CD4-positive, alpha-beta T cell treated with Interleukin-17A for 4 hours (primary cell): ENCODE results near the gene TRIM4.
"Not testable (repeated sequence)": the region's sequence is repeated elsewhere in the genome, so short reads cannot be mapped to it uniquely, and the experiment has no call there.

Experiments used
- DNase-seq: peaks from one replicate; pipeline ENCODE4 v3.0.0-alpha.2; 2020; ENCODE audit warnings: mixed read lengths

The TRIM4 gene

GRCh38 chr7:99918959-99919813 lies at the start of gene TRIM4:
Gene TRIM4 (minus strand): TSS chr7:99919530. CDS start chr7:99919401, 129 bp downstream.
- DNase-seq, result peak; percentile 92

GRCh38 chr7:99958564-99959227 lies 39.4 kb upstream of the TRIM4 start:
- no peak for DNase-seq

GRCh38 chr7:99955247-99955646 lies 35.9 kb upstream of the TRIM4 start:
- no peak for DNase-seq

- DNase-seq, result not testable (repeated sequence)
These were observed 35.3 kb upstream of the TRIM4 start for GRCh38 chr7:99954643-99955042.

- no peak for DNase-seq
These were observed 34.3 kb upstream of the TRIM4 start for GRCh38 chr7:99953649-99954048.

GRCh38 chr7:99952649-99953048 lies 33.3 kb upstream of the TRIM4 start:
- DNase-seq, result not testable (repeated sequence)

- not testable (repeated sequence) for DNase-seq
These were observed 31.5 kb upstream of the TRIM4 start for GRCh38 chr7:99950819-99951218.

GRCh38 chr7:99949645-99950228 lies 30.4 kb upstream of the TRIM4 start:
- no peak for DNase-seq

- no peak for DNase-seq
These were observed 28.3 kb upstream of the TRIM4 start for GRCh38 chr7:99947608-99948007.

GRCh38 chr7:99944497-99945070 lies 25.3 kb upstream of the TRIM4 start:
- DNase-seq, result no peak

- peak; percentile 7 for DNase-seq
These were observed 24.5 kb upstream of the TRIM4 start for GRCh38 chr7:99943641-99944496.

GRCh38 chr7:99938296-99938695 lies 19.0 kb upstream of the TRIM4 start:
- no peak for DNase-seq

GRCh38 chr7:99935009-99935408 lies 15.7 kb upstream of the TRIM4 start:
- not testable (repeated sequence) for DNase-seq

- DNase-seq, result no peak
These were observed 11.0 kb upstream of the TRIM4 start for GRCh38 chr7:99930376-99930775.

- DNase-seq, result no peak
These were observed 10.4 kb upstream of the TRIM4 start for GRCh38 chr7:99929730-99930053.

GRCh38 chr7:99928994-99929729 lies 9.8 kb upstream of the TRIM4 start, which contains the start of gene GJC3:
Gene GJC3 (minus strand): TSS chr7:99929620. CDS start chr7:99929620, 0 bp downstream.
- peak; percentile 67 for DNase-seq

- no peak for DNase-seq
These were observed 8.9 kb upstream of the TRIM4 start for GRCh38 chr7:99928188-99928587.

GRCh38 chr7:99927536-99927935 lies 8.2 kb upstream of the TRIM4 start:
- no peak for DNase-seq

GRCh38 chr7:99926321-99926720 lies 7.0 kb upstream of the TRIM4 start:
- DNase-seq, result no peak

- DNase-seq, result no peak
These were observed 3.9 kb upstream of the TRIM4 start for GRCh38 chr7:99923200-99923599.

GRCh38 chr7:99920149-99920548 lies 819 bp upstream of the TRIM4 start:
- no peak for DNase-seq

- no peak for DNase-seq
These were observed 433 bp upstream of the TRIM4 start for GRCh38 chr7:99919814-99920112.
